Left ventricle myocardium inferior (tissue), 1 donor: ENCODE results near the gene PAK4. TPM values are rescaled to one million over a fixed set of nuclear protein-coding genes. Genes with fewer than 3 reads are reported as not detected.
A peak's percentile ranks its signal among the peaks of the same experiment; 100 is the strongest.

Source experiments
- DNase-seq: peaks from one replicate; pipeline ENCODE4 v3.0.0-alpha.2; 2020
- H3K27ac ChIP-seq: fragments of 200-600 bp; replicated peaks from 2 replicates; pipeline ENCODE4 v1.8.0; 2021
- H3K27me3 ChIP-seq: fragments of 200-600 bp; 2 replicates; pipeline ENCODE4 v1.8.0; 2021; ENCODE audit warnings: low read depth
- H3K36me3 ChIP-seq: fragments of 200-600 bp; 2 replicates; pipeline ENCODE4 v1.8.0; 2021
- H3K4me1 ChIP-seq: fragments of 200-600 bp; 2 replicates; pipeline ENCODE4 v1.8.0; 2021
- H3K4me3 ChIP-seq: fragments of 200-600 bp; 2 replicates; pipeline ENCODE4 v1.8.0; 2021; ENCODE audit warnings: mild to moderate bottlenecking, moderate library complexity
- H3K9me3 ChIP-seq: fragments of 200-600 bp; replicated peaks from 2 replicates; pipeline ENCODE4 v1.8.0; 2021
- CTCF ChIP-seq: fragments of 200-600 bp; IDR thresholded peaks from 2 replicates; pipeline ENCODE4 v1.8.0; 2021; ENCODE audit warnings: antibody characterized with exemption, mild to moderate bottlenecking, borderline replicate concordance
- intact Hi-C: fragments of 100-400 bp; cut with micrococcal nuclease; formaldehyde crosslinking; loops from one replicate; pipeline ENCODE4 v1.11.0; 2022
- total RNA-seq: library from RNA; stranded (reverse); fragmentation: NEBNext Ultra II Directional; extraction: Animal tissue kit (Norgen Biotek cat#: 25700); gene quantifications from one replicate; pipeline ENCODE4 v1.2.1, GENCODE V29; 2021
- donor health status: DM: no; HTN: yes; CAD: no; lungs with severe emphysema.

Gene PAK4
- total RNA-seq, 1 donor from 2014 or later = 17.0 TPM

GRCh38 chr19:39127812-39128515 lies 2.4 kb downstream of the PAK4 start:
- H3K4me3 ChIP-seq = no peak overlapping the region
- H3K36me3 ChIP-seq = no peaks in the 10 kb centered on the region
- DNase-seq = no peak
- H3K27me3 ChIP-seq = no peaks in the 10 kb centered on the region
- no peak for TF ChIP-seq CTCF
- no peaks in the 10 kb centered on the region for H3K9me3 ChIP-seq
- H3K27ac ChIP-seq = no peak overlapping the region
- intact Hi-C loops = no loop called here
- peaks cover 80% of the 10 kb centered on the region for H3K4me1 ChIP-seq

- H3K9me3 ChIP-seq = no peaks in the 10 kb centered on the region
- no peaks in the 10 kb centered on the region for H3K36me3 ChIP-seq
- no peak overlapping the region for H3K4me3 ChIP-seq
- H3K4me1 ChIP-seq = peaks cover 86% of the 10 kb centered on the region
- DNase-seq = no peak
- TF ChIP-seq CTCF = no peak
- no peaks in the 10 kb centered on the region for H3K27me3 ChIP-seq
- intact Hi-C loops = no loop called here
- no peak overlapping the region for H3K27ac ChIP-seq
These were observed 3.0 kb downstream of the PAK4 start for GRCh38 chr19:39128516-39129079.

GRCh38 chr19:39129116-39129515 lies 3.5 kb downstream of the PAK4 start:
- Histone ChIP-seq H3K36me3 (no peaks in the 10 kb centered on the region), H3K27ac (no peak overlapping the region), H3K9me3 (no peaks in the 10 kb centered on the region), H3K4me1 (peaks cover 91% of the 10 kb centered on the region), H3K4me3 (no peak overlapping the region), H3K27me3 (no peaks in the 10 kb centered on the region)
- intact Hi-C loops = no loop called here
- DNase-seq = no peak
- no peak for TF ChIP-seq CTCF

DNA sequence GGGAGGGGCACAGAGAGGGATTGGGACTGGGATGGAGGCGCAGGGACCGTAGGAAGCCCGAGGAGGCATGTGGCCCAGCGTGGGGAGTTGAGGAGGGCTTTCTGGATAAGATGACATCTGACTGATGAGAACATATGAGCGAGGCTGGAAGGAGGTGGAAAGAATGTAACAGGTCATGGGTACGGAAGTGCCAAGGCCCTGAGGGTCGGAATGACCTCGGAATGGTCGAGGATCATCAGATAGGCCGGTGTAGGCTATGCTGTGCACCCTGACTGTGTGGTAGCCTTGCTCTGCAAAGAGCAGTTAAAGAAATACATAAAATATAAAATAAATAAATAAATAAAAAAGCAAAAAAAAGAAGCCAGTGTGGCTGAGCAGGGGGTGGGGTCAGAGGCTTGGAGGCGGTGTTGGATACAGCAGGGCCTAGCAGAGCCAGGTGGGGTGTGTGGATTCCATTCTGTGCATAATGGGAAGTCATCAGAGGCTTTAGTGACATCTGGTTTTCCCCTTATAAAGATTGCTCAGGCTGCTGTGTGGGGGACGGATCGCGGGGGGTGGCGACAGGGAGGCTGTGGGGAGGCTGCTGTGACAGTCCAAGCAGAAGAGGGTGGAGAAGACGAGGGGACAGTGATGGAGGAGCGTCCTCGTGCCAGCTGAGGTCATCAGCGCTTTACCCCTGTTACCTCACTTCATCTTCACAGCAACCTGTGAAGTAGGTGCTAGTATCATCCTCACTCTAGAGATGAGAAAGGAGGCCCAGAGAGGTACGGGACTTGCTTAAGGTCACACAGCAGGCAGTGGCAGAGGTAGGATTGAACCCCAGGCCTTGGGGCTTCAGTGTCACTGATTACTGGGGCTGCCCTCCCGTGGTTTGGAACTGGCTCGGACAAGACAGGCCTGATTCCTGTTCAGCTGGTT lies 5.0 kb downstream of the PAK4 start:
- Histone ChIP-seq H3K27ac (peak overlapping the region; percentile 54), H3K36me3 (no peaks in the 10 kb centered on the region), H3K4me1 (peaks cover 80% of the 10 kb centered on the region), H3K27me3 (no peaks in the 10 kb centered on the region), H3K4me3 (peak overlapping the region; percentile 19), H3K9me3 (no peaks in the 10 kb centered on the region)
- no peak for TF ChIP-seq CTCF
- intact Hi-C loops = no loop called here
- no peak for DNase-seq

GRCh38 chr19:39131255-39131755 lies 5.7 kb downstream of the PAK4 start:
- intact Hi-C loops = no loop called here
- DNase-seq = peak; percentile 71
- Histone ChIP-seq H3K4me1 (peaks cover 75% of the 10 kb centered on the region), H3K36me3 (no peaks in the 10 kb centered on the region), H3K9me3 (no peaks in the 10 kb centered on the region), H3K27ac (peak overlapping the region; percentile 54), H3K27me3 (no peaks in the 10 kb centered on the region), H3K4me3 (peak overlapping the region; percentile 19)
- no peak for TF ChIP-seq CTCF
